HG03571 (cell line): Measurements from ENCODE around the gene UBE2V1.
A peak's percentile ranks its signal among the peaks of the same experiment; 100 is the strongest.
"Not testable (repeated sequence)": the region's sequence is repeated elsewhere in the genome, so short reads cannot be mapped to it uniquely, and the experiment has no call there.

ENCODE experiments used
- ATAC-seq: cut with Tn5 transposase; IDR thresholded peaks from one replicate; pipeline ENCODE4 v1.9.1; 2021; ENCODE audit not compliant: unreplicated experiment

Gene UBE2V1

GRCh38 chr20:50097843-50098242 lies 15.1 kb downstream of the UBE2V1 start:
- no peak for ATAC-seq

- ATAC-seq, result no peak
These were observed 16.7 kb downstream of the UBE2V1 start for GRCh38 chr20:50096237-50096636.

- ATAC-seq, result no peak
These were observed 17.4 kb downstream of the UBE2V1 start for GRCh38 chr20:50095476-50096078.

GRCh38 chr20:50094522-50094921 lies 18.4 kb downstream of the UBE2V1 start:
- ATAC-seq, result no peak

DNA sequence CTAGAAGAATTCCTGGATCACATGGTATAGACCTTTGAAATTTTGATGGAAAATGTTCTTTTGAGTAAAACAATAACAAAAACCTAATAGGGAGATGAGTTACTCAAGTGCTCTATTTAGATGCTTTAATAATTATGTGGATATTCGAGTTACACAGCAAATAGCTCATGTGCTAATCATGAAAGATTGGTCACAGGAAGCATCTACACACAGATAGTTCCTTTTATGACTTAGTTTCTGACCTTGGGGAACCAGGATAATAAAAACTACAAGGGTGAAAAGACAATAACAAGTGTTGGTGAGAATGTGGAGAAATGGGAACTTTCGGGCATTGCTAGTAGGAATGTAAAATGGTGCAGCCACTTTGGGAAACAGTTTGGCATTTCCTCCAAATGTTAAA lies 19.7 kb downstream of the UBE2V1 start:
- no peak for ATAC-seq

- no peak for ATAC-seq
These were observed 20.5 kb downstream of the UBE2V1 start for GRCh38 chr20:50092436-50092835.

GRCh38 chr20:50089787-50090177 lies 23.2 kb downstream of the UBE2V1 start:
- no peak for ATAC-seq

- no peak for ATAC-seq
These were observed 23.7 kb downstream of the UBE2V1 start for GRCh38 chr20:50089140-50089786.

GRCh38 chr20:50088022-50088421 lies 24.9 kb downstream of the UBE2V1 start:
- ATAC-seq, result no peak

GRCh38 chr20:50085481-50086365 lies 27.2 kb downstream of the UBE2V1 start:
- no peak for ATAC-seq

DNA sequence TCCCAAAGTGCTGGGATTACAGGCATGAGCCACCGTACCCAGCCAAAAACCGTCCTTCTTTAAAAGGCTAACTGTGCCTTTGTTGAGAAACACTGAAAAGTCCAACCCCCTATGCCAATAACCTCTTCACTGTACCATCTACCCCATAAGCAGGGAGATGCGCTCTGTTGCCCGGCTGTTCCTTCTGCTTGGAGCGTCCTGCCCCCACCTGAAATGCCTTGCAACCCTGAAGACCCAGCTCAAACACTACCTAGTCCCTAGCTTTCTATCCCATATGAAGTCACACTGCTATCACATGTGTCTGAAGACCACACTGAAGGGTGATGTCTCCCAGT lies 27.8 kb downstream of the UBE2V1 start:
- no peak for ATAC-seq

DNA sequence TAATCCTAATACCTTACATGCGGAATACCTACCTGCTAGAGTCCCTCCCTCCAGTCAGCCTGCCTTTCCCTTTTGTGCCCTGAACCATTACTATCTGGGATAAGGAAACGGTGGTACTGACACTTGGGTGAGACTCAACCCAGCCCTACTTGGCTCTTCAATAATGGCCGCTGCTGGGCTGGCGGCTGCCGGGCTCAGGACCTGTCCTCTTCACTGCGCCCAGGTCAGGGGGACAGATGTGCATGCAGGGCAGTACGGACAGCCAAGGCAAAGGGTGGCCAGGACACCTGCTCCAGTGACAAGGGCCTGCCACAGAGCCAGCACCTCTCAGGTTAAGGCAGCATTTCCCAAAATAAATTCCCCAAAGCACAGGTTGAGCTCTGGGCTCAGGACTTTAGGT lies 29.9 kb downstream of the UBE2V1 start:
- no peak for ATAC-seq

DNA sequence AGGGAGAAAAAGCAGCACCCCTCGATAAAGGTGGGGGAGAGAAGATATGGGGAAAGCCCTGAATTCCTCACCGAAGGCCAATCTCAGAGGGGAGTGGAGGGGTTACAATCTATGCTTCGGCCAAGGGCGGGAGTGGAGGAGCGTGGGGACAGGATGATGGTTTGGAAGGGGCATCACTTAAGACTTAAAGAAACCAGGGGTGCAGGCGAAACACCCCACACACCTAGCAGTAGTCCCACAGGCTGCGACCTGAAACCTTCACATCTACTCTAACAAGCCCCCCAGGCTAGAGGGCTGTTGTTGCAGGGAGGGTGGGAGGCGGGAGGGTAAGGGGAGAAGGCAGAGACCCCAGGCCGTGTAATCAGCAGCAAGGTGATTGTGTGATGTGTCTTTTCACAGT lies 30.9 kb downstream of the UBE2V1 start:
- ATAC-seq, result not testable (repeated sequence)

- no peak for ATAC-seq
These were observed 34.9 kb downstream of the UBE2V1 start for GRCh38 chr20:50077818-50078601.

DNA sequence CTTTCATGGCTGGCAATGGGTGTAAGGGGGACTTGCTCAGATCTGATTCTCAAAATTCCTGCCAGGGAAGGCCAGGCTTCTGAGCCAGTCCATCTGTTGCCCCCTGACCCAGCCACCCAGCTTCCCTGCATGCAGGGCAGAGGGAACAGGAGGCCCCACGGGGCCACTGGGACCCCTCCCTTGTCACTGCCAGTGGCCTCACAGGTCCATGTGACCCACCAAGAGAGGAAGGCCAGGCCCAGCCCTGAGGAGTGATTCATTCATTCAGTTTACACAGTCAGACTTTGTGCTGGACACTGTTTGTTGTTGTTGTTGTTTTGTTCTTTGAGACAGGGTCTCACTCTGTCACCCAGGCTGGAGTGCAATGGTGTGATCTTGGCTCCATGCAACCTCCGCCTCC lies 39.5 kb downstream of the UBE2V1 start:
- no peak for ATAC-seq

GRCh38 chr20:50071039-50071888 lies 41.7 kb downstream of the UBE2V1 start:
- peak; percentile 90 for ATAC-seq

- ATAC-seq, result no peak
These were observed 42.6 kb downstream of the UBE2V1 start for GRCh38 chr20:50070361-50070760.

DNA sequence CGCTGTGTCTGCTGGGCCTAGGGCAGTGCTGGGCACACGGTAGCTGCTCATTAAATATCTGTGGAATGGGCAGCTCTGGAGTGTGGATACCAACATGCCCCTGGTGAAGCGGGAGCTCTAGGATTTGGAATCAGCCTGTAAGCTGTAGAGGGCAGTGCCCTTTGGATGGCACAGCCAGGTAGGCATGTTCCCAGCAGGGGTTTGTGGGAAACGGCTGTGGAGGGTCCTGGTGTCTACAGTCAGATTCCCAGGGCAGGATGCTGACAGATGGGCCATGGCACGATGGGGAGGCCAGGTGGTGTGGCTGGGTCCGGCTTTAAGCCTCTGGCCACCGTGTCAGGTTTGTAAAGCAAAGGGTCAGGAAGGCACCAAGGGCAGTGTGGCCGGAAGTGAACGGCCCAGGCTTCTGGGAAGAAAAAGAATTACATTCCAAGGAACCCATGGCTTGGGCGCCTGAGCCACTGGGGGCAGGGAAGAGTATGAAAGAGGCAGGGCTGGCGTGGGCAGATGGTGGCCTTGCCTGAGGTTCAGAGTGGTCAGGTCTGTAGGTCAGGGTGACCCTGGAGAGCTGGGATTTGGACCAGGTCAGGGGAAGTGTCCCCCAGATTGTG lies 44.8 kb downstream of the UBE2V1 start:
- ATAC-seq, result no peak

DNA sequence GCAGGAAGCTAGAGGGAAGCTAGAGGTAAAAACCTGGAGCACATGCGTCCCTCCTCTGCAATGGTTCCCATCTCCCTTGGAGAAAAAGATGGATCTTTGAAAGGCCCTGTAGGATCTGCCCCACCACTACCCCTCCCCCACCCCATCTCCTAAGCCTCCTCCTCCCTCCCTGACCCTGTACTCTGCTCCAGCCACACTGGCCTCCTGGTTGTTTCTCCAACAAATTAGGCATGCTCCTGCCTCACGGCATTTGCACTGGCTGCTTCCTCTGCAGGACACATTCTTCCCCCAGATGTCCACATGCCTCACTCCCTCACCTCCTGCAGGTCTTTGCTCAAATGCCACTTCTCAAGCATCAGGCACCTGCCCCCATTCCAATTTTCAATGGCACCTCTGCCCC lies 45.5 kb downstream of the UBE2V1 start:
- ATAC-seq, result no peak

- no peak for ATAC-seq
These were observed 45.9 kb downstream of the UBE2V1 start for GRCh38 chr20:50067018-50067417.
